ENCODE results near the gene TNNC2. TPM values are rescaled to one million over a fixed set of nuclear protein-coding genes. Genes with fewer than 3 reads are reported as not detected.

TNNC2 gene
- total and polyA plus RNA-seq, 2 of the 8 experiments (the other 6 are each of a cell fraction or from before 2014, with no cell fraction given) = 5.7 to 7.6 TPM

- Histone ChIP-seq H3K36me3 (ENCODE audit: control insufficient read depth in 2 of 4, insufficient read depth in 4 of 4, low read length in 3 of 4) (peaks cover 15 to 53% (median 28%) of the 10 kb centered on the region in 4 experiments), H2BK15ac (ENCODE audit: low read length) (no peak overlapping the region), H3K9ac (replicated peaks in 1 of 4; ENCODE audit: extremely low read depth in 1 of 4, low read depth in 3 of 4, low read length in 3 of 4) (no peak overlapping the region), H3K4ac (replicated peaks; ENCODE audit: insufficient read length, low read depth, low read length) (no peak overlapping the region), H4K20me1 (replicated peaks in 1 of 2; ENCODE audit: control insufficient read depth in 1 of 2, insufficient read depth in 2 of 2, low read length in 2 of 2) (peaks cover 0 to under 1% of the 10 kb centered on the region in 2 experiments), H3K9me3 (ENCODE audit: insufficient read depth in 2 of 2, low read depth in 1 of 2, low read length in 1 of 2) (no peaks in the 10 kb centered on the region), H3K18ac (ENCODE audit: extremely low read depth, low read length) (no peak overlapping the region), H3K56ac (replicated peaks; ENCODE audit: insufficient read length, low read depth, low read length) (no peak overlapping the region), H3K23me2 (ENCODE audit: low read depth, low read length) (no peaks in the 10 kb centered on the region), H3K4me1 (replicated peaks in 1 of 4; ENCODE audit: control insufficient read depth in 3 of 4, insufficient read depth in 4 of 4, low read length in 3 of 4) (no peaks in the 10 kb centered on the region), H2BK120ac (replicated peaks; ENCODE audit: low read depth, low read length) (no peak overlapping the region), H3K27me3 (replicated peaks in 1 of 4; ENCODE audit: control insufficient read depth in 3 of 4, extremely low read depth in 1 of 4, insufficient read depth in 3 of 4, low read length in 3 of 4) (no peaks in the 10 kb centered on the region), H2AK5ac (ENCODE audit: low read depth, low read length) (no peak overlapping the region), H3K14ac (ENCODE audit: insufficient read length) (no peak overlapping the region), H3K79me2 (ENCODE audit: control insufficient read depth in 1 of 2, insufficient read depth in 2 of 2, low read length in 2 of 2) (no peaks in the 10 kb centered on the region), H4K8ac (ENCODE audit: extremely low read depth, insufficient read depth, low read length) (no peak overlapping the region), H2BK12ac (ENCODE audit: low read depth, low read length) (no peak overlapping the region), H3K4me3 (ENCODE audit: extremely low read depth in 1 of 4, insufficient read depth in 2 of 4, low read depth in 3 of 4, low read length in 4 of 4) (no peak overlapping the region), H3K27ac (ENCODE audit: low read depth, low read length) (no peak overlapping the region), H3K4me2 (ENCODE audit: insufficient read depth in 1 of 2, low read depth in 2 of 2, low read length in 2 of 2) (no peak overlapping the region), H3K23ac (ENCODE audit: insufficient read length) (no peak overlapping the region), H4K91ac (replicated peaks; ENCODE audit: insufficient read length, low read length) (no peak overlapping the region), H2BK5ac (ENCODE audit: low read depth, low read length) (no peak overlapping the region), H2BK20ac (ENCODE audit: low read length) (no peak overlapping the region), H4K5ac (ENCODE audit: insufficient read length, low read depth, low read length) (no peak overlapping the region), H2AFZ (ENCODE audit: low read length) (no peak overlapping the region), H3K79me1 (ENCODE audit: low read depth, low read length) (peaks cover 3% of the 10 kb centered on the region; the same call in 1 of the 2 replicates)
- DNase-seq (ENCODE audit: low read depth in 1 of 2, low spot score in 2 of 2) (no peak), FAIRE-seq (no peak)
- ChIA-PET CTCF (ENCODE audit: partially characterized antibody) (interaction anchor here (0.7 to 3.1 kb wide), 10 partner anchors 11 to 121 kb away, joined by 3 to 8 read pairs (median 4); partner anchors contain the start of gene ZSWIM1), POLR2A (ENCODE audit: partially characterized antibody) (interaction anchor here (0.7 to 13.8 kb wide), 19 partner anchors 8 to 128 kb away, joined by 3 to 178 read pairs (median 3); partner anchors contain the start of genes ACOT8, PCIF1, SNX21 and ZSWIM3)
- 97% methylated on average over 10 of the region's 10 CpGs; no CpG with 5 or more reads in 1 of the 2 experiments for WGBS, 2 experiments (ENCODE audit: extremely low coverage in 1 of 2, insufficient coverage in 1 of 2, insufficient read length in 1 of 2, insufficient replicate concordance in 2 of 2, low coverage in 1 of 2, low lambda C conversion rate in 2 of 2, missing lambda C conversion rate in 1 of 2)
- no peak for TF ChIP-seq MAFK (IDR thresholded peaks at IDR 0.05; ENCODE audit: low read depth, low read length)
- TF ChIP-seq SP4 (IDR thresholded peaks at IDR 0.05; ENCODE audit: low read length) = no peak
- no peak for TF ChIP-seq RNF2 (IDR thresholded peaks at IDR 0.05; ENCODE audit: borderline replicate concordance, low read depth, low read length, missing control alignments, poor library complexity, severe bottlenecking)
- TF ChIP-seq KDM5A (IDR thresholded peaks at IDR 0.05; ENCODE audit: low read length) = no peak
These were observed 14.5 kb upstream of the TNNC2 start for GRCh38 chr20:45841407-45842129.

Measured in H1 (cell line).